GM20000 (cell line): ENCODE measurements around the gene CT47B1.

ENCODE experiments used
- DNase-seq: peaks from one replicate; pipeline ENCODE4 v3.0.0; 2012; ENCODE audit warnings: low spot score
- CTCF ChIP-seq: IDR thresholded peaks from 2 replicates; pipeline ENCODE4 v1.5.1; 2012; ENCODE audit warnings: mild to moderate bottlenecking, control low read depth; ENCODE audit errors: extremely low read depth, missing control alignments

The CT47B1 gene

GRCh38 chrX:120823556-120823955 is 52.1 kb downstream of the CT47B1 start:
- no peak for TF ChIP-seq CTCF
- no peak for DNase-seq
